ENCODE measurements around the gene FCAMR.

The FCAMR gene

DNA sequence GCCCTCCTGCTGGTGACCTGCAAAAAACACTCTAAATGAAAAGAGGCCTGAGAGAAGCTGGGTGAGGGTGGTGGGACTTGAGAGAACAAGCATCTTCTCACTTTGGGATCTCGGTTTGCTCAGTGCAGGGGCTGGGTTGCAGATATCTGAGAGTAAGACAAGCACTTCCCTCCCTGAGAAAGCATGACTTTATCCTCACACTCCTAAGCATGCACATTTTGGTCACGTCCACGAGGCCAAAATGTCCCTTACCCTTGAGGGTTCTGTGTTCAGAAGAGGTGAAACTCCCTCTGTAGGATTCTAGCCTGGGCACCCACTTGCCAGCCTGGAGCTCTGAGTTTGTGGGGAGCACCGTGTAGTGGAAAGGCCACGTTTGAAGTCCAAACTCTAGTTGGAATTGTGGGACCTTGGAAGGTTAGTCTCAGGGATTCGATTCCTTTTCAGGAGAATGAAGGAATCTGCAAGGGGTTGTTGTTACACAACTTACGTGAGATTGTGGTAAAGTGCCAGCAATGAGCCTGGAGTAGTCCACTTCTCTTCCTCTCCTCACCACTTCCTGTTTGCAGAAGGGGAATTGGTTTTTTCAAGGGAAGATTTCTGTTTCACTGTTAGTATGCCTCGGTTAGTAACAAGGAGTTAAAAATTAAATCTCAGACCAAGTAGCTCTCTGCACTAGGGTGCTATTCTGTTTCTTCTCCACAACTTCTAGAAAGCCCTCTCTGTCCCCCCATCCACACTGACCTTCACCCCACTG, 3.0 kb downstream of the FCAMR start:
- 0% methylated on average over 2 of the region's 8 CpGs for WGBS (ENCODE audit: insufficient coverage)
- peak; percentile 61 to 78 (median 77) for DNase-seq
- no peak overlapping the region for H3K27ac ChIP-seq (ENCODE audit: insufficient read depth in 1 of 2, low read depth in 1 of 2, low read length in 2 of 2, poor library complexity in 1 of 2, severe bottlenecking in 2 of 2)
- H3K36me3 ChIP-seq (ENCODE audit: control insufficient read depth in 4 of 4, insufficient read depth in 4 of 4, low read length in 3 of 4) = no peaks in the 10 kb centered on the region
- ChIA-PET CTCF (interaction anchor here (1.1 to 1.9 kb wide), 5 partner anchors 10 to 42 kb away, joined by 3 to 6 read pairs (median 4); no protein-coding TSS in a partner anchor), POLR2A (interaction anchor here (0.7 kb wide), 1 partner anchor 438 kb away, joined by 4 read pairs; no protein-coding TSS in a partner anchor)
- peaks cover 26 to 56% (median 42%) of the 10 kb centered on the region in 4 experiments for H3K4me1 ChIP-seq (ENCODE audit: control extremely low read depth in 1 of 4, control insufficient read depth in 4 of 4, insufficient read depth in 4 of 4, low read length in 3 of 4)
- H3K27me3 ChIP-seq (replicated peaks in 2 of 5; ENCODE audit: control insufficient read depth in 4 of 5, insufficient read depth in 5 of 5, low read length in 4 of 5) = no peaks in the 10 kb centered on the region
- peak overlapping the region in 3 of 7 experiments; percentile 12 to 25 (median 14) for H3K4me3 ChIP-seq (ENCODE audit: control insufficient read depth in 1 of 7, extremely low read depth in 1 of 7, insufficient read depth in 4 of 7, low read depth in 2 of 7, low read length in 6 of 7)
- no peaks in the 10 kb centered on the region for H3K9me3 ChIP-seq (ENCODE audit: control extremely low read depth in 1 of 5, control insufficient read depth in 4 of 5, insufficient read depth in 2 of 5, low read depth in 1 of 5, low read length in 4 of 5)

DNA sequence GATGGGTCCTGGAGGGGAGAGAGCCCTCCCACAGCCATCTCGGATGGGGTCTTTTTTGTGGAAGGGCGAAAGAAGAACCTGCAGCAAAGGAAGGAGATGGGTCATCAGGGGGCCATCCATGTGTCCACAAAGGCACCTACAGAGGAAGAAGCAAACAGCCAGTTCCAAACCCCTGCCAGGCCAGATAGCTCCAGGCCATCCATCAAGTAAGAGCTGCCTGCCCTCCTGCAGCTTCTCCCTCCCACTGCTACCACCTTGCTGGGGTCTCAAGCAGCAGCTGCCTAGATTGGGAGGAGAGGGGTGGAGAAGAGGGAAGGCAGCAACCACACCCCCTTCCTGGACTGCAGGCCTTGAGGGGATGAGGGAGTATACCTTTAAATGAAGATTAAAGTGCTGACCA, 4.5 kb downstream of the FCAMR start:
- 100% methylated on average over 2 of the region's 2 CpGs for WGBS (ENCODE audit: insufficient coverage)
- no peak overlapping the region for H3K4me3 ChIP-seq (ENCODE audit: control insufficient read depth in 1 of 7, extremely low read depth in 1 of 7, insufficient read depth in 4 of 7, low read depth in 2 of 7, low read length in 6 of 7)
- no peaks in the 10 kb centered on the region for H3K9me3 ChIP-seq (ENCODE audit: control extremely low read depth in 1 of 5, control insufficient read depth in 4 of 5, insufficient read depth in 2 of 5, low read depth in 1 of 5, low read length in 4 of 5)
- H3K4me1 ChIP-seq (ENCODE audit: control extremely low read depth in 1 of 4, control insufficient read depth in 4 of 4, insufficient read depth in 4 of 4, low read length in 3 of 4) = peaks cover 22 to 69% (median 41%) of the 10 kb centered on the region in 4 experiments
- POLR2A ChIA-PET = no interaction called here
- H3K27me3 ChIP-seq (replicated peaks in 2 of 5; ENCODE audit: control insufficient read depth in 4 of 5, insufficient read depth in 5 of 5, low read length in 4 of 5) = no peaks in the 10 kb centered on the region
- CTCF ChIA-PET = interaction anchor here (0.8 to 1.8 kb wide), 8 partner anchors 9 to 240 kb away, joined by 3 to 7 read pairs (median 3); no protein-coding TSS in a partner anchor
- H3K27ac ChIP-seq (ENCODE audit: insufficient read depth in 1 of 2, low read depth in 1 of 2, low read length in 2 of 2, poor library complexity in 1 of 2, severe bottlenecking in 2 of 2) = no peak overlapping the region
- no peaks in the 10 kb centered on the region for H3K36me3 ChIP-seq (ENCODE audit: control insufficient read depth in 4 of 4, insufficient read depth in 4 of 4, low read length in 3 of 4)
- DNase-seq = no peak

DNA sequence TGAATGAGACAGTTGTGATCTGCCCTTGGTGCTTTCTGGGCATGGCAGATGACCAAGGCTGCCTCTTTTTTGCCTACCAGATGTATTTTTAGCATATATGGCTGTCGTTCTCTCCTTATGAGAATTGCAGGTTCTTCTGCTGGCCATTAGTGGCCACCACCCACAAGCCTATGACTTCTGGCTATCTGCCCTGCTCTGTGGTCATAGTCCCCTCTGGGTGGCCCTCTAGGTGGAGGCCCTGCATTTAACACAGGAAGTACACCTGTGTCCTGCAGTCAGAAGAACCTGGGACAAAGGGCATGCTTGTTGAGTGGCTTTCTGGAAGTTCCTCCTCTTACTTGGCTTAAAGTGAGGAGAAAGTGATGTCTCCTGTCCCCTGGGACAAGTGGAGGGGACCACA, 6.5 kb downstream of the FCAMR start:
- ChIA-PET POLR2A (interaction anchor here (0.5 kb wide), 1 partner anchor 336 kb away, joined by 5 read pairs; no protein-coding TSS in a partner anchor), CTCF (interaction anchor here (3.4 to 4.4 kb wide), 2 partner anchors 10 to 28 kb away, joined by 13 to 29 read pairs; no protein-coding TSS in a partner anchor)
- Histone ChIP-seq H3K36me3 (ENCODE audit: control insufficient read depth in 4 of 4, insufficient read depth in 4 of 4, low read length in 3 of 4) (no peaks in the 10 kb centered on the region), H3K4me1 (ENCODE audit: control extremely low read depth in 1 of 4, control insufficient read depth in 4 of 4, insufficient read depth in 4 of 4, low read length in 3 of 4) (peaks cover 17 to 58% (median 33%) of the 10 kb centered on the region in 4 experiments), H3K4me3 (ENCODE audit: control insufficient read depth in 1 of 7, extremely low read depth in 1 of 7, insufficient read depth in 4 of 7, low read depth in 2 of 7, low read length in 6 of 7) (no peak overlapping the region), H3K9me3 (ENCODE audit: control extremely low read depth in 1 of 5, control insufficient read depth in 4 of 5, insufficient read depth in 2 of 5, low read depth in 1 of 5, low read length in 4 of 5) (no peaks in the 10 kb centered on the region), H3K27me3 (replicated peaks in 2 of 5; ENCODE audit: control insufficient read depth in 4 of 5, insufficient read depth in 5 of 5, low read length in 4 of 5) (no peaks in the 10 kb centered on the region), H3K27ac (ENCODE audit: insufficient read depth in 1 of 2, low read depth in 1 of 2, low read length in 2 of 2, poor library complexity in 1 of 2, severe bottlenecking in 2 of 2) (no peak overlapping the region)
- DNase-seq = no peak
- 86% methylated on average over 1 of the region's 1 CpG for WGBS (ENCODE audit: insufficient coverage)

DNA sequence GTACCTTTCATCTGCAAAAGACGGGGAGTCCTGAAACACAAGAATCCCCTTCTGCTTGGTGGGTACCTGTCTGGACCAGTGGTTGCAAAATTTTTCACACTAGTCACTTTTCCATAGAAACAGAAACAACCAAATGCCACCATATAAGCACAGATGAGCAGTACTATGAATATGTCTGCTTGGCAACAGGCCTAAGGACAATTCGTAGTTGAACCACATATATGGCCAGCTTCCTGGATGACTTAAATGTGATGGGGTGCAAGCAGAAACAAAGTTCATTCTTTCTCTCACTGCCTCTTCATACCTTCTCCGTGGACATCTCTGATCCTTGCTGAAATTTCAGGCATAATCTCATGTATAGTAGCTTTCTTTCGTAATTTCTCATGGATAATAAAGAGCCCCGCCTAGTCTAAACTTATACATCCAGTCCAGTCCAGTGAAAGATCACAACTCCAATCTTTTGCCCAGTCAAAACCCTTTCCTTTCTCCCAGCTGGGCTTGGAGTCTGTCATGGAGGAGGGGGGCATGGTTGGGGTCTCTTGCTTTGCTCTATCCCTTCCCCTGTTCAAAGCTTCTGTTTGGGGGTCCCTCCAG, 7.0 kb downstream of the FCAMR start:
- H3K4me1 ChIP-seq (ENCODE audit: control extremely low read depth in 1 of 4, control insufficient read depth in 4 of 4, insufficient read depth in 4 of 4, low read length in 3 of 4) = peaks cover 15 to 53% (median 30%) of the 10 kb centered on the region in 4 experiments
- POLR2A ChIA-PET = interaction anchor here (0.5 kb wide), 1 partner anchor 335 kb away, joined by 5 read pairs; no protein-coding TSS in a partner anchor
- no peaks in the 10 kb centered on the region for H3K27me3 ChIP-seq (replicated peaks in 2 of 5; ENCODE audit: control insufficient read depth in 4 of 5, insufficient read depth in 5 of 5, low read length in 4 of 5)
- H3K4me3 ChIP-seq (ENCODE audit: control insufficient read depth in 1 of 7, extremely low read depth in 1 of 7, insufficient read depth in 4 of 7, low read depth in 2 of 7, low read length in 6 of 7) = no peak overlapping the region
- no peaks in the 10 kb centered on the region for H3K9me3 ChIP-seq (ENCODE audit: control extremely low read depth in 1 of 5, control insufficient read depth in 4 of 5, insufficient read depth in 2 of 5, low read depth in 1 of 5, low read length in 4 of 5)
- CTCF ChIA-PET = interaction anchor here (0.6 to 4.8 kb wide), 5 partner anchors 10 to 314 kb away, joined by 3 to 31 read pairs (median 13); no protein-coding TSS in a partner anchor
- DNase-seq = no peak
- H3K27ac ChIP-seq (ENCODE audit: insufficient read depth in 1 of 2, low read depth in 1 of 2, low read length in 2 of 2, poor library complexity in 1 of 2, severe bottlenecking in 2 of 2) = no peak overlapping the region
- WGBS (ENCODE audit: insufficient coverage) = 100% methylated on average over 5 of the region's 5 CpGs
- H3K36me3 ChIP-seq (ENCODE audit: control insufficient read depth in 4 of 4, insufficient read depth in 4 of 4, low read length in 3 of 4) = no peaks in the 10 kb centered on the region

DNA sequence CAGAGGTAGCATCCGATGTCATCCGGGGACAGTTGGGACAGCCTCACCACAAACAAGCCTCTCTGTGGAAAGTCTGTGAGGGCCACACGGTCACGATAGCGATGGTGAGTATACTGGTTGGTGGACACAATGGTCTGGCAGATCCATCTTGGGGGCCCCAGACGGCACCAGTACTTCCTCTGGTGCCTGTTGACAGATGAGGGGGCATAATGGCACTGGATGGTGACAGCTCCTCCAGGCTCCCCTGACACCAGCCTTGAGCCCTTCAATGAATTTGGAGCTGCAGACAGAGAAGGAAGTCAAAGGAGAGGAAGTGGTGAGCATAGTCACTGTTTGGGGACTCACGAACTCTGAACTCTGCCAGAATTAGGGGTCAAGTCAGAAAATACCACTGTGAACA, 8.0 kb downstream of the FCAMR start:
- Histone ChIP-seq H3K36me3 (ENCODE audit: control insufficient read depth in 4 of 4, insufficient read depth in 4 of 4, low read length in 3 of 4) (no peaks in the 10 kb centered on the region), H3K4me3 (ENCODE audit: control insufficient read depth in 1 of 7, extremely low read depth in 1 of 7, insufficient read depth in 4 of 7, low read depth in 2 of 7, low read length in 6 of 7) (no peak overlapping the region), H3K9me3 (ENCODE audit: control extremely low read depth in 1 of 5, control insufficient read depth in 4 of 5, insufficient read depth in 2 of 5, low read depth in 1 of 5, low read length in 4 of 5) (no peaks in the 10 kb centered on the region), H3K27ac (ENCODE audit: insufficient read depth in 1 of 2, low read depth in 1 of 2, low read length in 2 of 2, poor library complexity in 1 of 2, severe bottlenecking in 2 of 2) (no peak overlapping the region), H3K27me3 (replicated peaks in 2 of 5; ENCODE audit: control insufficient read depth in 4 of 5, insufficient read depth in 5 of 5, low read length in 4 of 5) (no peaks in the 10 kb centered on the region), H3K4me1 (ENCODE audit: control extremely low read depth in 1 of 4, control insufficient read depth in 4 of 4, insufficient read depth in 4 of 4, low read length in 3 of 4) (peaks cover 6 to 44% (median 21%) of the 10 kb centered on the region in 4 experiments)
- 69% methylated on average over 7 of the region's 7 CpGs for WGBS (ENCODE audit: insufficient coverage)
- CTCF ChIA-PET = interaction anchor here (1.5 to 4.8 kb wide), 4 partner anchors 11 to 27 kb away, joined by 3 to 31 read pairs (median 21); no protein-coding TSS in a partner anchor
- DNase-seq = peak in 2 of 3 donors; percentile 67 to 82
- POLR2A ChIA-PET = no interaction called here

DNA sequence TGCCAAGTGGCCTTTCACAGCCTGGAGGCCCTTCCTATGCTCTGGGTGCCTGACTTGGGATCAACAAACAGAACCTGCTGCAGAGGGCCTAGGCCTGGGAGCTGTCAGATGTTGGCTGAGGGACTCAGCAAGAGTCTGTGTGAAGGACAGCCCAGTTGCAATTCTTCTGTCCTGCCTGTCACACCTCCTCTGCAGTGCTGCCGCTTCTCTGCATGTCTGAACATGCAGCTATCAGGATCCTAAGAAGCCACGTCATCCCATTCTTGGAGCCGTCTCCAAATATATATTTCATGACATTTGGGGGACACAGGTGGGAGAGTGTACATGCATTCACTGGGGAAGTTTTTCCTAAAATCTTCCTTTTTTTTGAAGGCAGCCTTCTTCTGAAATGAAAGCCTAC, 8.6 kb downstream of the FCAMR start:
- no peaks in the 10 kb centered on the region for H3K36me3 ChIP-seq (ENCODE audit: control insufficient read depth in 4 of 4, insufficient read depth in 4 of 4, low read length in 3 of 4)
- 67% methylated on average over 3 of the region's 3 CpGs for WGBS (ENCODE audit: insufficient coverage)
- ChIA-PET CTCF (interaction anchor here (0.9 to 4.8 kb wide), 6 partner anchors 12 to 42 kb away, joined by 3 to 31 read pairs (median 8); no protein-coding TSS in a partner anchor), POLR2A (no interaction called here)
- DNase-seq = no peak
- no peak overlapping the region for H3K4me3 ChIP-seq (ENCODE audit: control insufficient read depth in 1 of 7, extremely low read depth in 1 of 7, insufficient read depth in 4 of 7, low read depth in 2 of 7, low read length in 6 of 7)
- H3K27ac ChIP-seq (ENCODE audit: insufficient read depth in 1 of 2, low read depth in 1 of 2, low read length in 2 of 2, poor library complexity in 1 of 2, severe bottlenecking in 2 of 2) = no peak overlapping the region
- no peaks in the 10 kb centered on the region for H3K27me3 ChIP-seq (replicated peaks in 2 of 5; ENCODE audit: control insufficient read depth in 4 of 5, insufficient read depth in 5 of 5, low read length in 4 of 5)
- H3K9me3 ChIP-seq (ENCODE audit: control extremely low read depth in 1 of 5, control insufficient read depth in 4 of 5, insufficient read depth in 2 of 5, low read depth in 1 of 5, low read length in 4 of 5) = no peaks in the 10 kb centered on the region
- H3K4me1 ChIP-seq (ENCODE audit: control extremely low read depth in 1 of 4, control insufficient read depth in 4 of 4, insufficient read depth in 4 of 4, low read length in 3 of 4) = peaks cover 0 to 38% (median 15%) of the 10 kb centered on the region in 4 experiments

All from common myeloid progenitor, CD34-positive (primary cell).